Suprapubic skin (tissue), 4 donors: Measurements from ENCODE around the gene CACNA2D3. TPM values are rescaled to one million over a fixed set of nuclear protein-coding genes. Genes with fewer than 3 reads are reported as not detected.

Source experiments
- DNase-seq, 2 donors: peaks; one replicate each; pipeline ENCODE4 v3.0.0-alpha.2; 2019; ENCODE audit warnings: low spot score in 2 of 2
- H3K27ac ChIP-seq: fragments of 200-600 bp; sonication (generic); one replicate; pipeline ENCODE4 v1.5.1; 2019
- H3K27me3 ChIP-seq: fragments of 200-600 bp; sonication (generic); one replicate; pipeline ENCODE4 v1.5.1; 2019
- H3K36me3 ChIP-seq: fragments of 200-600 bp; sonication (generic); one replicate; pipeline ENCODE4 v1.5.1; 2019
- H3K4me1 ChIP-seq: fragments of 200-600 bp; sonication (generic); one replicate; pipeline ENCODE4 v1.5.1; 2019
- H3K4me3 ChIP-seq: fragments of 200-600 bp; sonication (generic); one replicate; pipeline ENCODE4 v1.5.1; 2019; ENCODE audit warnings: mild to moderate bottlenecking
- H3K9me3 ChIP-seq: fragments of 200-600 bp; sonication (generic); one replicate; pipeline ENCODE4 v1.5.1; 2019
- EP300 ChIP-seq: sonication (generic); formaldehyde crosslinking; IDR thresholded peaks from one replicate; pipeline ENCODE4 v1.6.1; 2017; ENCODE audit warnings: antibody characterized with exemption
- POLR2A ChIP-seq, 2 donors: fragments of 450-650 bp; IDR thresholded peaks; one replicate each; pipeline ENCODE4 v1.6.1; 2017; ENCODE audit warnings: antibody characterized with exemption in 2 of 2, mild to moderate bottlenecking in 2 of 2, moderate library complexity in 2 of 2
- POLR2AphosphoS5 ChIP-seq, 3 donors: sonication (generic); formaldehyde crosslinking; IDR thresholded peaks; one replicate each; pipeline ENCODE4 v1.6.1; 2017; ENCODE audit warnings: antibody characterized with exemption in 3 of 3
- WGBS: methylation state at CpG from one replicate; pipeline ENCODE4 v1.1.5; 2018; 5-methylcytosine and 5-hydroxymethylcytosine counted together
- total RNA-seq, 4 donors: library from RNA; depleted of rRNA; stranded (reverse); fragments of >200 nt; gene quantifications; one replicate each; pipeline ENCODE4 v1.1.0, GENCODE V29; 2016
- TF ChIP-seq, protein P1 (sequence below), 2 donors: fragments of 200-600 bp in 1 of 2; fragments of 450-650 bp in 1 of 2; sonication (generic) in 1 of 2; IDR thresholded peaks; one replicate each; pipeline ENCODE4 v1.5.1; 2016 to 2019; ENCODE audit warnings: antibody characterized with exemption in 2 of 2, mild to moderate bottlenecking in 1 of 2, moderate library complexity in 1 of 2

Gene CACNA2D3
- total RNA-seq, 4 donors from 2014 or later = 0.42 to 2.8 (median 0.95) TPM

- Histone ChIP-seq H3K36me3 (no peaks in the 10 kb centered on the region), H3K27ac (no peak overlapping the region), H3K4me1 (no peaks in the 10 kb centered on the region), H3K4me3 (no peak overlapping the region), H3K27me3 (no peaks in the 10 kb centered on the region), H3K9me3 (no peaks in the 10 kb centered on the region)
- no peak for DNase-seq
- WGBS = 84% methylated on average over 9 of the region's 9 CpGs
- TF ChIP-seq POLR2AphosphoS5 (IDR thresholded peaks at IDR 0.05) (no peak), POLR2A (IDR thresholded peaks at IDR 0.05) (no peak), EP300 (no peak)
- TF ChIP-seq, protein P1, sequence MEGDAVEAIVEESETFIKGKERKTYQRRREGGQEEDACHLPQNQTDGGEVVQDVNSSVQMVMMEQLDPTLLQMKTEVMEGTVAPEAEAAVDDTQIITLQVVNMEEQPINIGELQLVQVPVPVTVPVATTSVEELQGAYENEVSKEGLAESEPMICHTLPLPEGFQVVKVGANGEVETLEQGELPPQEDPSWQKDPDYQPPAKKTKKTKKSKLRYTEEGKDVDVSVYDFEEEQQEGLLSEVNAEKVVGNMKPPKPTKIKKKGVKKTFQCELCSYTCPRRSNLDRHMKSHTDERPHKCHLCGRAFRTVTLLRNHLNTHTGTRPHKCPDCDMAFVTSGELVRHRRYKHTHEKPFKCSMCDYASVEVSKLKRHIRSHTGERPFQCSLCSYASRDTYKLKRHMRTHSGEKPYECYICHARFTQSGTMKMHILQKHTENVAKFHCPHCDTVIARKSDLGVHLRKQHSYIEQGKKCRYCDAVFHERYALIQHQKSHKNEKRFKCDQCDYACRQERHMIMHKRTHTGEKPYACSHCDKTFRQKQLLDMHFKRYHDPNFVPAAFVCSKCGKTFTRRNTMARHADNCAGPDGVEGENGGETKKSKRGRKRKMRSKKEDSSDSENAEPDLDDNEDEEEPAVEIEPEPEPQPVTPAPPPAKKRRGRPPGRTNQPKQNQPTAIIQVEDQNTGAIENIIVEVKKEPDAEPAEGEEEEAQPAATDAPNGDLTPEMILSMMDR (IDR thresholded peaks at IDR 0.05) = no peak
Measured at GRCh38 chr3:54163441-54163840, 41.1 kb downstream of the CACNA2D3 start.

GRCh38 chr3:54164192-54164975 lies 42.0 kb downstream of the CACNA2D3 start:
- no peaks in the 10 kb centered on the region for H3K9me3 ChIP-seq
- no peak for DNase-seq
- no peaks in the 10 kb centered on the region for H3K36me3 ChIP-seq
- no peak overlapping the region for H3K4me3 ChIP-seq
- TF ChIP-seq, protein P1 (IDR thresholded peaks at IDR 0.05) = no peak
- TF ChIP-seq POLR2AphosphoS5 (IDR thresholded peaks at IDR 0.05) (no peak), POLR2A (IDR thresholded peaks at IDR 0.05) (no peak), EP300 (no peak)
- 68% methylated on average over 10 of the region's 10 CpGs for WGBS
- H3K27me3 ChIP-seq = no peaks in the 10 kb centered on the region
- H3K4me1 ChIP-seq = no peaks in the 10 kb centered on the region
- no peak overlapping the region for H3K27ac ChIP-seq

- 31% methylated on average over 2 of the region's 2 CpGs for WGBS
- H3K27me3 ChIP-seq = no peaks in the 10 kb centered on the region
- DNase-seq = no peak
- H3K36me3 ChIP-seq = no peaks in the 10 kb centered on the region
- no peak overlapping the region for H3K4me3 ChIP-seq
- TF ChIP-seq, protein P1 (IDR thresholded peaks at IDR 0.05) = no peak
- TF ChIP-seq EP300 = no peak
- no peak for TF ChIP-seq POLR2A (IDR thresholded peaks at IDR 0.05)
- TF ChIP-seq POLR2AphosphoS5 (IDR thresholded peaks at IDR 0.05) = no peak
- no peak overlapping the region for H3K27ac ChIP-seq
- no peaks in the 10 kb centered on the region for H3K4me1 ChIP-seq
- no peaks in the 10 kb centered on the region for H3K9me3 ChIP-seq
Measured at GRCh38 chr3:54165865-54166264, 43.5 kb downstream of the CACNA2D3 start.

DNA sequence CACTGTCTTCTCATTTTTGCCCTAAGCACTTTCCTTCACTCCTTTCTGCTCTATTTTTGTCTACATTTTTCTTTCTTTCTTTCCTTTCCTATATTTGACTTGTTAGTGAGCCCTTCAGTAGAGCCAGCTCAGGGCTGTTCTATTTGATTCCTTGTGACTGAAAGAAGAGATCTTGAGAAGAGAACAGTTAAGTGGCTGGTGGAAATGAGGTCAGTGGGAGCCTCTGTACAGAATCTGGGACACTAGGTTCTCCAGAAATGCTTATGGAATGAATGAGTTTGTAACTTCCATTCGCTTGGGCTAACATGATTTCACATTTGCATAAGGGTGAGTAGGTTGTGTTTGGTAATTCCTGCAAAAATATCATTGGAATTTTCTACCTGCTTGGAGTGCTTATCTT lies 45.6 kb downstream of the CACNA2D3 start:
- Histone ChIP-seq H3K27me3 (no peaks in the 10 kb centered on the region), H3K4me1 (no peaks in the 10 kb centered on the region), H3K27ac (no peak overlapping the region), H3K4me3 (no peak overlapping the region), H3K9me3 (no peaks in the 10 kb centered on the region), H3K36me3 (no peaks in the 10 kb centered on the region)
- 67% methylated on average over 1 of the region's 1 CpG for WGBS
- no peak for DNase-seq
- TF ChIP-seq, protein P1 (IDR thresholded peaks at IDR 0.05) = no peak
- TF ChIP-seq POLR2A (IDR thresholded peaks at IDR 0.05) = no peak
- no peak for TF ChIP-seq POLR2AphosphoS5 (IDR thresholded peaks at IDR 0.05)
- no peak for TF ChIP-seq EP300

- no peaks in the 10 kb centered on the region for H3K9me3 ChIP-seq
- 57% methylated on average over 1 of the region's 1 CpG for WGBS
- TF ChIP-seq POLR2A (IDR thresholded peaks at IDR 0.05) (no peak), EP300 (no peak), POLR2AphosphoS5 (IDR thresholded peaks at IDR 0.05) (no peak)
- TF ChIP-seq, protein P1 (IDR thresholded peaks at IDR 0.05) = no peak
- H3K27me3 ChIP-seq = no peaks in the 10 kb centered on the region
- no peaks in the 10 kb centered on the region for H3K4me1 ChIP-seq
- no peaks in the 10 kb centered on the region for H3K36me3 ChIP-seq
- no peak overlapping the region for H3K27ac ChIP-seq
- DNase-seq = no peak
- no peak overlapping the region for H3K4me3 ChIP-seq
Measured at GRCh38 chr3:54168451-54168850, 46.1 kb downstream of the CACNA2D3 start.
